HEK293T (cell line): Measurements from ENCODE around the gene CTNNAL1.

Experiments
- CTCF ChIA-PET: fragments of 350-600 bp; formaldehyde crosslinking; extraction: SDS; loops from one replicate; lab custom pipeline; 2021; ENCODE audit warnings: antibody characterized with exemption, inconsistent platforms; lab: Yijun Ruan, JAX
- POLR2A ChIA-PET: fragments of 350-600 bp; formaldehyde crosslinking; extraction: SDS; loops from one replicate; lab custom pipeline; 2020; ENCODE audit warnings: antibody characterized with exemption, inconsistent platforms; lab: Yijun Ruan, JAX
- DNase-seq: peaks from one replicate; pipeline ENCODE4 v3.0.0; 2012; ENCODE audit warnings: mixed read lengths; ENCODE audit errors: extremely low spot score
- ARNT ChIP-seq: fragments of 450-650 bp; IDR thresholded peaks from 2 replicates; pipeline ENCODE4 v1.6.1; 2017; ENCODE audit warnings: mild to moderate bottlenecking
- BHLHE40 ChIP-seq: fragments of 450-650 bp; IDR thresholded peaks from 2 replicates; pipeline ENCODE4 v1.6.1; 2016; ENCODE audit warnings: mild to moderate bottlenecking, moderate library complexity, borderline replicate concordance
- CTBP1 ChIP-seq: fragments of 450-650 bp; IDR thresholded peaks from 2 replicates; pipeline ENCODE4 v1.6.1; 2016; ENCODE audit warnings: borderline replicate concordance
- ELF4 ChIP-seq: fragments of 450-650 bp; IDR thresholded peaks from 2 replicates; pipeline ENCODE4 v1.6.1; 2017; ENCODE audit warnings: antibody characterized with exemption
- FOXA1 ChIP-seq: fragments of 450-650 bp; IDR thresholded peaks from 2 replicates; pipeline ENCODE4 v1.6.1; 2016; ENCODE audit warnings: mild to moderate bottlenecking
- FOXK2 ChIP-seq: fragments of 450-650 bp; IDR thresholded peaks from 2 replicates; pipeline ENCODE4 v1.6.1; 2016; ENCODE audit warnings: mild to moderate bottlenecking
- FOXM1 ChIP-seq: fragments of 450-650 bp; IDR thresholded peaks from 2 replicates; pipeline ENCODE4 v1.6.1; 2017; ENCODE audit warnings: mild to moderate bottlenecking, borderline replicate concordance
- HDGF ChIP-seq: fragments of 450-650 bp; IDR thresholded peaks from 2 replicates; pipeline ENCODE4 v1.6.1; 2017; ENCODE audit warnings: antibody characterized with exemption, borderline replicate concordance
- L3MBTL2 ChIP-seq: fragments of 450-650 bp; conservative IDR thresholded peaks from 2 replicates; pipeline ENCODE4 v1.6.1; 2016; ENCODE audit warnings: mild to moderate bottlenecking
- LEF1 ChIP-seq: fragments of 450-650 bp; IDR thresholded peaks from 2 replicates; pipeline ENCODE4 v1.6.1; 2017; ENCODE audit warnings: mild to moderate bottlenecking, borderline replicate concordance
- NFRKB ChIP-seq: fragments of 450-650 bp; IDR thresholded peaks from 2 replicates; pipeline ENCODE4 v1.6.1; 2016; ENCODE audit warnings: mild to moderate bottlenecking, moderate library complexity
- PKNOX1 ChIP-seq: fragments of 450-650 bp; IDR thresholded peaks from 2 replicates; pipeline ENCODE4 v1.6.1; 2016
- SP1 ChIP-seq: fragments of 450-650 bp; IDR thresholded peaks from 2 replicates; pipeline ENCODE4 v1.6.1; 2017
- SUZ12 ChIP-seq: fragments of 450-650 bp; IDR thresholded peaks from 2 replicates; pipeline ENCODE4 v1.6.1; 2016; ENCODE audit warnings: mild to moderate bottlenecking
- TARDBP ChIP-seq: fragments of 450-650 bp; IDR thresholded peaks from 2 replicates; pipeline ENCODE4 v1.6.1; 2016
- ZNF384 ChIP-seq: fragments of 450-650 bp; IDR thresholded peaks from 2 replicates; pipeline ENCODE4 v1.6.1; 2016

CTNNAL1 gene

GRCh38 chr9:109050444-109050843 lies 37.1 kb upstream of the CTNNAL1 start:
- CTCF ChIA-PET: no interaction called here
- no peak for DNase-seq
- POLR2A ChIA-PET: no interaction called here
- TF ChIP-seq ARNT (no peak), L3MBTL2 (no peak), FOXM1 (no peak), FOXK2 (no peak), ZNF384 (no peak), FOXA1 (no peak), ELF4 (no peak), NFRKB (no peak), TARDBP (no peak), SP1 (no peak), HDGF (no peak), LEF1 (no peak), PKNOX1 (no peak), CTBP1 (no peak)

DNA sequence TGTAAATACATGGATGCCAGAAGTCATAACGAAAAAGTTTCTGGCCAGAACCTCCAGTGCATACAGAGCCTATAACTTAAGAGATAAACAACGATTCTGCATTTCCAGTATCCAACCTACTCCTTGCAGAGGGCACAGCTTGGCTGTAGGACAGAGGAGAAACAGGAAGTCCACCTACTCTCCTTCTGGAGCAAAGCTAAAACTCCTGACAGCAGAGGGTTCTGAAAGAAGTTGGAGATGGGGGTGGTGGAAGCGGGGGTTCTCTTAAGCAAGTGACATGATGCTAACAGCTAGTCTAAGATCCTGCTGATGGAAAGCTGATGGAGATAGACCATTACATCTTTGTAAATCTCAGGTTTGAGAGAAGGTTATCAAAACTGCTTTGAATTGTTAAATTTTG lies 35.5 kb upstream of the CTNNAL1 start:
- CTCF ChIA-PET: no interaction called here
- DNase-seq: no peak

GRCh38 chr9:109047259-109047658 lies 34.0 kb upstream of the CTNNAL1 start:
- ChIA-PET POLR2A (no interaction called here), CTCF (no interaction called here)
- no peak for TF ChIP-seq FOXM1
- no peak for TF ChIP-seq FOXK2
- TF ChIP-seq BHLHE40: no peak
- TF ChIP-seq ELF4: no peak
- no peak for TF ChIP-seq CTBP1
- no peak for TF ChIP-seq ZNF384
- no peak for TF ChIP-seq ARNT
- no peak for TF ChIP-seq L3MBTL2
- TF ChIP-seq PKNOX1: no peak
- no peak for TF ChIP-seq FOXA1
- TF ChIP-seq LEF1: no peak
- TF ChIP-seq TARDBP: no peak
- TF ChIP-seq NFRKB: no peak
- no peak for TF ChIP-seq SP1
- no peak for DNase-seq

More for the DNA sequence above, 35.5 kb upstream of the CTNNAL1 start:
- POLR2A ChIA-PET: no interaction called here
- TF ChIP-seq ZNF384: no peak
- TF ChIP-seq FOXK2: no peak
- no peak for TF ChIP-seq LEF1
- no peak for TF ChIP-seq ELF4
- TF ChIP-seq FOXA1: no peak
- no peak for TF ChIP-seq ARNT
- TF ChIP-seq PKNOX1: no peak
- TF ChIP-seq L3MBTL2: no peak
- TF ChIP-seq TARDBP: no peak

DNA sequence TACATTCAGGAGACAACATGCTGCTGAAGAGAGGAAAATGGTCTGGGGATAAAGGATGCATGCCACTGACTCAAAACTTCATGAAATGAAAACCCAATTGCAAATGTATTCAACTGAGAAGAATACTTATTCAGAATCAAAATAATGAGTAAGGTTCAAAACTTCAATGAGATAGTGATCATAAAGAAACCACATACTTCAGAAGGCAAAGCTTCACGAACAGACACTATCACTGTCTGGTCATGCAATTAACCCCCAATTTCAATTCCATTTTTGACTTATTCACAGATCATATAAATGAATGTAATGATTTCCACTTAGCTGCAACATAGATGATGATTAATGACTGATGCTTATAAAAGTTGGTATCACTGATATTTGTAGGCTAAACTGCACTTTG lies 33.0 kb upstream of the CTNNAL1 start:
- TF ChIP-seq SP1 (no peak), ZNF384 (no peak), HDGF (no peak), CTBP1 (no peak), SUZ12 (no peak), FOXK2 (no peak), BHLHE40 (no peak), ARNT (no peak), FOXM1 (no peak), TARDBP (no peak), PKNOX1 (no peak), ELF4 (no peak), LEF1 (no peak), NFRKB (no peak), FOXA1 (no peak), L3MBTL2 (no peak)
- no peak for DNase-seq
- POLR2A ChIA-PET: no interaction called here
- CTCF ChIA-PET: no interaction called here

DNA sequence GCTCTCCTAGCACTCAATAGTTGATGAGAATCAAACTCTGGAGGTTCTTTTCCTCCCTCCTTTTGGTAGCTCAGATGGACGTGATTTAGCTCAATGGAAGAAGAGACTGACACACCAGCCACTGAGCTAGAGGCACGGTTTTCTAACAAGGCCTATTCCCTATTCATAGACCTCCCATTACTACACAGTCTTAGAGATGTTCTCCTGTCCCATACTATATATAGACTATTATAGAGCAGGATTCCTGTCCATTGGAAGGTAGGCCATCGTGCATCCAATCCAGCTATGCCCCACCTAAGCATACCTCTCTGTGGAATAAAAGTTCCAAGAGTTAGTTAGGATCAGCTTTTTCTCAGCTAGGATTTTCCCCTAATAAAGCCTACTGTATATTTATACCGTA lies 30.3 kb upstream of the CTNNAL1 start:
- no peak for DNase-seq
- ChIA-PET CTCF (no interaction called here), POLR2A (no interaction called here)
- TF ChIP-seq TARDBP (no peak), FOXM1 (no peak), HDGF (no peak), ARNT (no peak), SP1 (no peak), ELF4 (no peak), LEF1 (no peak), FOXA1 (no peak), NFRKB (no peak), FOXK2 (no peak), CTBP1 (no peak), SUZ12 (no peak), ZNF384 (no peak), PKNOX1 (no peak), L3MBTL2 (no peak), BHLHE40 (no peak)
